ENCODE measurements around the gene NRCAM.

GRCh38 chr7:108324053-108325038 is 131.9 kb downstream of the NRCAM start:
- TF ChIP-seq POLR2A (IDR thresholded peaks at IDR 0.05) (no peak), CTCF (IDR thresholded peaks at IDR 0.05) (no peak)
